Activated T-helper 1 cell treated with anti-CD3 and anti-CD28 coated beads, Interleukin-12 subunit alpha, Interleukin-12 subunit beta, Interleukin-2, Interleukin-4 antibody, amounts not matched to agents 30 ng/mL and 10 ng/mL and 1 ng/mL, durations not matched to agents 14 hours and 24 hours and 36 hours (primary cell): ENCODE data around the gene EFCAB8. TPM values are rescaled to one million over a fixed set of nuclear protein-coding genes. Genes with fewer than 3 reads are reported as not detected.

ENCODE experiments used
- DNase-seq: peaks from one replicate; pipeline ENCODE4 v3.0.0; 2021; ENCODE audit warnings: low spot score
- H3K27ac Mint-ChIP-seq: one replicate; pipeline ENCODE4 v1.8.0; 2021; ENCODE audit warnings: mild to moderate bottlenecking, mixed read lengths
- H3K27me3 Mint-ChIP-seq: one replicate; pipeline ENCODE4 v1.8.0; 2022; ENCODE audit warnings: mild to moderate bottlenecking, moderate library complexity, mixed read lengths; ENCODE audit not compliant: insufficient read depth
- H3K36me3 Mint-ChIP-seq: one replicate; pipeline ENCODE4 v1.8.0; 2021; ENCODE audit warnings: low read depth, mixed read lengths
- H3K4me1 Mint-ChIP-seq: one replicate; pipeline ENCODE4 v1.8.0; 2021; ENCODE audit warnings: low read depth, mixed read lengths
- H3K4me3 Mint-ChIP-seq: one replicate; pipeline ENCODE4 v1.8.0; 2021; ENCODE audit warnings: mild to moderate bottlenecking, moderate library complexity, mixed read lengths
- H3K9me3 Mint-ChIP-seq: one replicate; pipeline ENCODE4 v1.8.0; 2021; ENCODE audit warnings: mixed read lengths
- intact Hi-C: fragments of 100-400 bp; cut with micrococcal nuclease; formaldehyde crosslinking; loops from one replicate; pipeline ENCODE4 v1.15.1; 2024
- total RNA-seq: library from RNA; stranded (reverse); gene quantifications from 2 replicates; pipeline ENCODE4 v1.2.3, GENCODE V29; 2022

The EFCAB8 gene
- total RNA-seq, 1 donor from 2014 or later, result 0.39 TPM

DNA sequence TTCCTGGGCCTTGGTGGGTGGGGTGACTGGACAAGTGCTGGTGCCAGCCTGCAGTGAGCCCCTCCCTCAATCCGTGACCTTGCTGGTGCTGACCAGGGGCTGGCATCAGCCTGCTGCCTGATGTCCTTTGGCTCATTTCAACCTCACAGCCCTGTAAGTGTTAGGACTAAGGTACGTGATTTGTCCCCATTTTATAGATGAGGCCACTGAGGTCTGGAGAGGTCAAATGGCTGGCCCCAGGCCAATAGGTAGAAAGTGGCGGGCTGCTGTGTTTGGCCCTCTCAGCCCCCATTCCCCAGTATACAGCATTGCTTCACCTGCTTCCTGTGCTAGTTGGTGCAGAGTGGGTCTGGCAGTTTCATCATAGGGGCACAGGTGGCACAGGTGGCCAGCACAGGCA, 20.1 kb downstream of the EFCAB8 start:
- Mint-ChIP-seq H3K36me3 (no peaks in the 10 kb centered on the region), H3K4me1 (no peaks in the 10 kb centered on the region), H3K4me3 (no peak overlapping the region), H3K9me3 (no peaks in the 10 kb centered on the region), H3K27ac (no peak overlapping the region), H3K27me3 (no peaks in the 10 kb centered on the region)
- DNase-seq, result no peak
- intact Hi-C loops, result no loop called here

- Mint-ChIP-seq H3K27me3 (no peaks in the 10 kb centered on the region), H3K36me3 (no peaks in the 10 kb centered on the region), H3K4me3 (no peak overlapping the region), H3K27ac (no peak overlapping the region), H3K9me3 (no peaks in the 10 kb centered on the region), H3K4me1 (no peaks in the 10 kb centered on the region)
- DNase-seq, result no peak
- intact Hi-C loops, result no loop called here
Measured at GRCh38 chr20:32879538-32879937, 20.8 kb downstream of the EFCAB8 start.

- intact Hi-C loops, result no loop called here
- Mint-ChIP-seq H3K36me3 (no peaks in the 10 kb centered on the region), H3K4me3 (no peak overlapping the region), H3K4me1 (no peaks in the 10 kb centered on the region), H3K27ac (no peak overlapping the region), H3K27me3 (no peaks in the 10 kb centered on the region), H3K9me3 (no peaks in the 10 kb centered on the region)
- DNase-seq, result no peak
Measured at GRCh38 chr20:32880635-32881034, 21.9 kb downstream of the EFCAB8 start.

DNA sequence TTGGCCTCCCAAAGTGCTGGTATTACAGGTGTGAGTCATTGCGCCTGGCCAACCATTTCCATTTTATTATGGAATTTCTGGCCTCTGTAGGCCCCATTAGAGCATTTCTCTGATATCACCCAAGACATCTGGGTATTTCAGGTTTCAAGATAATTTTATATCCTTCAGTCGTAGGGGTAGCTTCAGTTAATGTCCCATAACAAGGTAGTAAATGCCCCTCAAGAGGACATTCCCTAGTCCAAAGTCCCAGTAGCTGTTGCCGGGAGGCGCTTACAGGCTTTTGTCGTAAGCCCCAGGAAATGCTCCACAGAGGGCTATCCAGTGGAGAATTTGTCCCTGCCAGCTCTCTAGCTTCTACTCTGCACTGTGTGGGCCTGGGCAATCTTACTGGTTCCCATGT, 24.4 kb downstream of the EFCAB8 start:
- DNase-seq, result no peak
- no peaks in the 10 kb centered on the region for H3K36me3 Mint-ChIP-seq
- no peaks in the 10 kb centered on the region for H3K9me3 Mint-ChIP-seq
- intact Hi-C loops, result no loop called here
- H3K4me1 Mint-ChIP-seq, result no peaks in the 10 kb centered on the region
- no peaks in the 10 kb centered on the region for H3K27me3 Mint-ChIP-seq
- no peak overlapping the region for H3K27ac Mint-ChIP-seq
- no peak overlapping the region for H3K4me3 Mint-ChIP-seq

- Mint-ChIP-seq H3K27me3 (no peaks in the 10 kb centered on the region), H3K36me3 (no peaks in the 10 kb centered on the region), H3K27ac (no peak overlapping the region), H3K9me3 (no peaks in the 10 kb centered on the region), H3K4me1 (no peaks in the 10 kb centered on the region), H3K4me3 (no peak overlapping the region)
- intact Hi-C loops, result no loop called here
- DNase-seq, result no peak
Measured at GRCh38 chr20:32885185-32885584, 26.5 kb downstream of the EFCAB8 start.

GRCh38 chr20:32885952-32886351, 27.2 kb downstream of the EFCAB8 start:
- no peak overlapping the region for H3K27ac Mint-ChIP-seq
- no peak overlapping the region for H3K4me3 Mint-ChIP-seq
- H3K4me1 Mint-ChIP-seq, result no peaks in the 10 kb centered on the region
- H3K9me3 Mint-ChIP-seq, result no peaks in the 10 kb centered on the region
- no peaks in the 10 kb centered on the region for H3K36me3 Mint-ChIP-seq
- DNase-seq, result no peak
- H3K27me3 Mint-ChIP-seq, result no peaks in the 10 kb centered on the region
- intact Hi-C loops, result no loop called here

DNA sequence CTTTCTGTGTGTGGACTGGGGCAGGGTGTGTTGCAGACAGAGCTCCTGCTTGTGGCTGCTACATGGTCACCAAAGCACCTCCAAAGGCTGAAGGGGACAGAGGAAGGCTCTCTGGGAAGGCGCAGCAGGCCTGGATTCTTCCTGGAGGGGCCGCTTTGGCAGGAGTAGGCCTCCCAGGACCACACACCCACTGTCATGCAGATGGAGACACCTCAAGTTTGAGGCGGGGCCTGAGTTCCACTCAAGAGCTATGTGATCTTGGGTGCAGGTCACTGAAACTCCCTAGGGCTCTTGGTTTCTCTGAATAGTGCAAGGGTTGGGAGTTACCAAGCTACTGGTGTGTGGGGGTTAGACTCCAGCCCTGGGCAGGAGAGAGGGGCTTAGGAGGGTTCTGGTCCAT, 27.9 kb downstream of the EFCAB8 start:
- intact Hi-C loops, result no loop called here
- Mint-ChIP-seq H3K4me3 (no peak overlapping the region), H3K27me3 (no peaks in the 10 kb centered on the region), H3K9me3 (no peaks in the 10 kb centered on the region), H3K36me3 (no peaks in the 10 kb centered on the region), H3K4me1 (no peaks in the 10 kb centered on the region), H3K27ac (no peak overlapping the region)
- DNase-seq, result no peak

DNA sequence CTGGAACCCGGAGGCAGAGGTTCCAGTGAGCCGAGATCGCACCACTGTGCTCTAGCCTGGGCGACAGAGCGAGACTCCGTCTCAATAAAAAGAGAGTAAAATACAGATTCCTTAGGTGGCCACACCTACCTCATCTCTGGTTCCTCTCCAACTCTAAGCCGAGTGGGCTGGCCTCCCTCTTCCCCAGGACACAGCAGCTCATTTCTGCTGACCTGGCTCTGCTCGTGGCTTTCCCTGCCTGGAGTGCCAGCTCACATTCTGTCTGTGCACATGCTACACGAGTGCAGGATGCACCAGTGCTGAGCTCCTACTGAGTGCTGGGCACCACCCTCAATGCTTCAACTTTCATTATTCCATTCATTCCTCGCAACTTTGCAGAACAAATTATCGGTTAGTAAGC, 28.8 kb downstream of the EFCAB8 start:
- intact Hi-C loops, result no loop called here
- no peak for DNase-seq
- no peaks in the 10 kb centered on the region for H3K36me3 Mint-ChIP-seq
- H3K27me3 Mint-ChIP-seq, result no peaks in the 10 kb centered on the region
- H3K4me1 Mint-ChIP-seq, result no peaks in the 10 kb centered on the region
- H3K4me3 Mint-ChIP-seq, result no peak overlapping the region
- H3K9me3 Mint-ChIP-seq, result no peaks in the 10 kb centered on the region
- no peak overlapping the region for H3K27ac Mint-ChIP-seq

DNA sequence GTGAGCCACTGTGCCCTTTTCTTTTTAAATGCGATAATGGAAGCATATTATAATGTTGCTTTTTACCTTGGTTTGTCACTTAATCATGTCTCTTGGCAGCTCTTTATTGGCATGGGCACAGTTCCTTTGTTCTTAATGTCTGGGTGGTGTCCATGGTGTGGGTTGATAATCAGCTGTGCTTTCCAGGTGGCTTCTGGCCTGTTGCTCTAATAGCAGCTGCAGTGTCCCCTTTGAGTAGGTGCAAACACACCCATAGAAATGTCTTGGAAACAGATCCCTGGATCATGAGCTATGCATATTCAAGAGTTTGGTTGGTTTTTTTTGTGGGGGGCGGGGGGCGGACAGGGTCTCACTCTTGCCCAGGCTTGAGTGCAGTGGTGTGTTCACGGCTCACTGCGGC, 29.9 kb downstream of the EFCAB8 start:
- Mint-ChIP-seq H3K9me3 (no peaks in the 10 kb centered on the region), H3K4me1 (no peaks in the 10 kb centered on the region), H3K4me3 (no peak overlapping the region), H3K36me3 (no peaks in the 10 kb centered on the region), H3K27ac (no peak overlapping the region), H3K27me3 (no peaks in the 10 kb centered on the region)
- intact Hi-C loops, result no loop called here
- DNase-seq, result no peak

DNA sequence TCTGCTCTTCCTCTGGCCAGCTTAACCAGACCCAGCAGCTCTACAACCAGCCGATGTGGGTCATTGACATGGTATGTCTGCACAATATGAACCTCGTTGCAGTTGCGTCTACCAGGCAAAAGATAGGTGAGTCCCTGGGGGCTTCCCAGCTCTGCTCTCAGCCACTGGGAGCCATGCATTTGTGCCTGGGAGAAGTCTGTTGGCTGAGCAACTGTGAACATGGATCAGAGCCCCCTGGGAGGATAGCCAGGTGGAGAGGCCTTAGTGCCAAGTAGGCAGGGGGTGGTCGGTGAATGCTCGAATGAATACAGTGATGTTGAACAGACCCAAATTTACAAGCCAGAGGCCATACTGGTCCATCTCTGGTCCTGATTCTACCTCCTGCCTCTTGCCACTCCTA, 30.6 kb downstream of the EFCAB8 start:
- H3K27ac Mint-ChIP-seq, result no peak overlapping the region
- H3K9me3 Mint-ChIP-seq, result no peaks in the 10 kb centered on the region
- no peaks in the 10 kb centered on the region for H3K4me1 Mint-ChIP-seq
- no peaks in the 10 kb centered on the region for H3K36me3 Mint-ChIP-seq
- no peak overlapping the region for H3K4me3 Mint-ChIP-seq
- H3K27me3 Mint-ChIP-seq, result no peaks in the 10 kb centered on the region
- DNase-seq, result no peak
- intact Hi-C loops, result no loop called here

DNA sequence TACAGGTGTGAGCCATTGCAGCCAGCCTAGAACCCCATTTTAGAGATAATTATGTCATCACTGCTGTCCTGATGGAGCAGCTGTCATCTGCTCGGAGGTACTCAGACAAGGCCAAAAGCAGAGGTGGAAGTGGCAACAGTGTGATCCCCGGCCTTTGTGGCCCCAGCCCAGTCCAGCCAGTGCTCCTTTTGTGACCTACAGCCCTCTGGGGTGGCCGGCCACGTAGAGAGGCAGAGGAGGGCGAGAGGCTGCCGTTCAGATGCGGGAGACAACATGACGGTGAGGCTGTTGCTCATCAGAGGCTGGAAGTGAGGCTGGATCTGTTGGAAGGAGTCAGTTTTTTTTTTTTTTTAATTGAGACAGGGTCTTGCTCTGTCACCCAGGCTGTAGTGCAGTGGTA, 32.8 kb downstream of the EFCAB8 start:
- no peak for DNase-seq
- intact Hi-C loops, result no loop called here
- no peak overlapping the region for H3K4me3 Mint-ChIP-seq
- H3K4me1 Mint-ChIP-seq, result no peaks in the 10 kb centered on the region
- no peak overlapping the region for H3K27ac Mint-ChIP-seq
- no peaks in the 10 kb centered on the region for H3K27me3 Mint-ChIP-seq
- H3K36me3 Mint-ChIP-seq, result no peaks in the 10 kb centered on the region
- no peaks in the 10 kb centered on the region for H3K9me3 Mint-ChIP-seq

DNA sequence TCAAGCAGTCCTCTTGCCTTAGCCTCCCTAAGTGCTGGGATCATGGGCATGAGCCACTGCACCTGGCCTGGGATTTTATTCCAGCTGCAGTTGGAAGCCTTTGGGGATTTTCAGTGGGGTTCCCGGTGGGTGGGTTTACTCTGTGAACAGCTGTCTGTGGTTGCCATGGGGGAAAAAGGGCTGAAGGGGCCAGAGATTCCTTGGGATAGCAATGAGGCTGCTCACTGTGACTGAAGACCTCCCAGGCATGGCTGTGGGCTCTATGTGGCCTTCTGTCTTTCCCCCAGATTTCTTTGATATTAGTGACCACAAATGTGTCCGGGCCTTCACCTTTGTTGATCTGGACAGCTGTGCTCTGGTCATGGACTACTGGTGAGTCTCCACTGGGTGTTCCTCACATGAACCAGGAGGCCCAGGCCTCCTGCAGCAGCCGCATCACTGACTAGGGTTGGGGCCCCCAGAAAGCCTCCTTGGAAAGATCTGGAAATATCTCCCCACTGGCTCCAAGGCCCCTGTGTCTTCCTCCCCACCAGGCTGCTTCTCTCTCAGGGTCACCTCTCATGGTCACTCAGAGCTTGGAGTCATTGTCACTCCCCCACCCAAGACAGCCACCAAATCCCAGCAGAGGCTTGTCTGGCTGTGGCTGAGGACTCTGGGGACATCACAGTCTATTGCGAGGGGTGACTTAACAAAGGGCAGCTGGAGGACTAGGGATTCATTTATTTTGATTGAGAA, 33.4 kb downstream of the EFCAB8 start:
- intact Hi-C loops, result no loop called here
- Mint-ChIP-seq H3K4me1 (no peaks in the 10 kb centered on the region), H3K36me3 (no peaks in the 10 kb centered on the region), H3K9me3 (no peaks in the 10 kb centered on the region), H3K4me3 (no peak overlapping the region), H3K27ac (no peak overlapping the region), H3K27me3 (no peaks in the 10 kb centered on the region)
- no peak for DNase-seq

DNA sequence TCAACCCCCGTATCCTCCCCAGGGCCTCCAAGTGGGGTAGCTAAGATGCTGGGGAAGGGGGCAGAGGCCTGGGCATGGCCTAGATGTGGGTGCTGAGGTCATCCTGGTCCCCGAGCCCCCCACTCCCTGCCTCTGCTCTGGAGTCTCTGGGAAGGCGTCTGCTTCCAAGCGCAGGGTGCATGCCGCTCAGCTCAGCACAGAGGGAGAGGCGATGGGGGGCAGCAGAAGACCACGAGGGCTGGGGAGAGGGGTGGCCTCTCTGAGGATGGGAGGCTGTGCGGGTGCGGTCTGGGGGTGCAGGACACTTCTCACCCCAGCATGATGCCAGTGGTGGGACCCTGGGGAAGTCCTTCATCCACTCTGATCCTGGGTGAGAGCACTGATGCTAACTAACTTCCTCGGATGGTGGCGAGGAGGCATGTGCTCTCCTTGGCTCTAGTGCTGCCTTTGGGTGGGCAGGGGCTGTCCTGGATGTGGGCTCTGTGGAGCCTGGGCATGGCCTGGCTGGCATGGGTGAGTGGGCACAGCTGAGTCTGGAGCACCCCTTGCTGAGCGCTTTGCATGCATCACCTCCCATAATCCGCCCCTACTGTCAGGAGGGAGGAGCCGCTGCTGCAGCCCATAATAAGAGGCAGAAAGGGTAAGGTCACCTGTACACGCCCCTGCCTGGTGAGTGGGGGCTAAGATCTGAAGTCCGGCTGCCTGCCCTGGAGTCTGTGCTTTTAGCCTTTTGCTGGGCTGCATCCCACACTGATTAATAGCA, 34.7 kb downstream of the EFCAB8 start:
- H3K36me3 Mint-ChIP-seq, result no peaks in the 10 kb centered on the region
- no peak for DNase-seq
- H3K27me3 Mint-ChIP-seq, result no peaks in the 10 kb centered on the region
- intact Hi-C loops, result loop anchor here (1.0 kb wide), 1 partner anchor 103 kb away; no protein-coding TSS in a partner anchor
- no peaks in the 10 kb centered on the region for H3K9me3 Mint-ChIP-seq
- H3K27ac Mint-ChIP-seq, result no peak overlapping the region
- H3K4me3 Mint-ChIP-seq, result no peak overlapping the region
- H3K4me1 Mint-ChIP-seq, result no peaks in the 10 kb centered on the region
